Endodermal cell (in vitro differentiated cells): ENCODE measurements around the gene GP1BA. TPM values are rescaled to one million over a fixed set of nuclear protein-coding genes. Genes with fewer than 3 reads are reported as not detected.

Source experiments
- DNase-seq: peaks from one replicate; pipeline ENCODE4 v3.0.0-alpha.2; 2017
- H3K27ac ChIP-seq: 2 replicates; pipeline ENCODE4 v1.5.1; 2013; ENCODE audit warnings: mild to moderate bottlenecking, low read depth, low read length, moderate library complexity
- H3K27me3 ChIP-seq: 2 replicates; pipeline ENCODE4 v1.6.1; 2013; ENCODE audit warnings: mild to moderate bottlenecking, low read length, moderate library complexity; ENCODE audit not compliant: insufficient read depth, control insufficient read depth, poor library complexity, severe bottlenecking
- H3K36me3 ChIP-seq: 2 replicates; pipeline ENCODE4 v1.7.0; 2013; ENCODE audit warnings: mild to moderate bottlenecking, low read length, moderate library complexity; ENCODE audit not compliant: control insufficient read depth, insufficient read depth
- H3K4me1 ChIP-seq: one replicate; pipeline ENCODE4 v1.7.0; 2013; ENCODE audit warnings: low read length; ENCODE audit not compliant: control insufficient read depth, insufficient read depth
- H3K4me3 ChIP-seq: 2 replicates; pipeline ENCODE4 v1.5.1; 2013; ENCODE audit warnings: mild to moderate bottlenecking, low read length, moderate library complexity
- H3K9ac ChIP-seq: 2 replicates; pipeline ENCODE4 v1.6.1; 2013; ENCODE audit warnings: mild to moderate bottlenecking, low read length, moderate library complexity; ENCODE audit not compliant: poor library complexity, severe bottlenecking; ENCODE audit errors: extremely low read depth
- H3K9me3 ChIP-seq: 2 replicates; pipeline ENCODE4 v1.6.1; 2013; ENCODE audit warnings: mild to moderate bottlenecking, low read length, moderate library complexity; ENCODE audit not compliant: control insufficient read depth
- H3K27ac Mint-ChIP-seq: 2 replicates; pipeline ENCODE4 v1.8.0; 2020; ENCODE audit warnings: mixed read lengths
- H3K27me3 Mint-ChIP-seq: 2 replicates; pipeline ENCODE4 v1.8.0; 2021; ENCODE audit warnings: mild to moderate bottlenecking, mixed read lengths; ENCODE audit not compliant: insufficient read depth
- H3K36me3 Mint-ChIP-seq: 2 replicates; pipeline ENCODE4 v1.8.0; 2020; ENCODE audit warnings: low read depth, mixed read lengths
- H3K4me1 Mint-ChIP-seq: 2 replicates; pipeline ENCODE4 v1.8.0; 2020; ENCODE audit warnings: mixed read lengths
- H3K4me3 Mint-ChIP-seq: 2 replicates; pipeline ENCODE4 v1.8.0; 2020; ENCODE audit warnings: mild to moderate bottlenecking, moderate library complexity, mixed read lengths
- H3K9me3 Mint-ChIP-seq: 2 replicates; pipeline ENCODE4 v1.8.0; 2020; ENCODE audit warnings: mild to moderate bottlenecking, mixed read lengths
- CTCF ChIP-seq: fragments of 200-600 bp; sonication (generic); conservative IDR thresholded peaks from 2 replicates; pipeline ENCODE4 v1.5.0; 2021; ENCODE audit warnings: antibody characterized with exemption, mild to moderate bottlenecking
- WGBS, 2 experiments: methylation state at CpG; one replicate each; pipeline versions ENCODE4 v1.1.5 to v1.1.7; 2013; ENCODE audit warnings: missing lambda C conversion rate in 2 of 2, mixed read lengths in 1 of 2; ENCODE audit not compliant: insufficient coverage in 1 of 2, insufficient read length in 1 of 2; 5-methylcytosine and 5-hydroxymethylcytosine counted together
- total RNA-seq, 2 donors: library from RNA; stranded (reverse); fragmentation: NEBNext Ultra II Directional in 1 of 2; extraction: Animal tissue kit (Norgen Biotek cat#: 25700) in 1 of 2; gene quantifications; 2 replicates in 1 of 2; 3 replicates in 1 of 2; pipeline ENCODE4 v1.2.1, GENCODE V29; 2021

Gene GP1BA
- total RNA-seq, 2 donors from 2014 or later: not detected

DNA sequence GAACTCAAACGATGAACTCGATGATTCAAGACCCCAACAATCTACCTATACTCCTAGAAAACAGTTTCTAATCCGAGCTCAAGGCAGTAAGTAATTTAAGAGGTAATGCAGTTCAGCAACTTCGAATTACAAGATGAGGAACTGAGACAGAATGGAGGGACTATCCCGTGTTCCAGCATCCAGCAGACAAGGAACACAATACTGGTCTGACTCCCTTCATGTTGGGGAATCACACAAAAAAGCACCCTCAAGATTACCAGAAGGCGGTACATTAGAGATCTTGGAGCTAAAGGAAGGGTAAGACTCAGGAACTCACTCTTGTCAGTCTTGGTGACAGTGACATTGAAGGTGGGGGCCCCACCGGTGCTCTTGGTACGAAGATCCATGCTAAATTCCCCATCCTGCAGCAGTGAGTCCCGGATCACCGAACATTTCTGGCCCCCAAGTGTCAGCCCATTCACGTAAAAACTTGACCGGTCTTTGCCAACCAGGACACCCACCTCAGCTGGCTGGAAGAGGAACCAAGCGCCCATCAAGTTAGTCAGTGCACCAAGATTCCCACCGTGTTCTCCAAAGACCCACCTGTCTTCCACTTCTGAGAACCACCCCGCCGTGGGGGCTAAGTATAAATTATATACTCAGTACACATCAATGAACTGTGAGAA lies 14.4 kb downstream of the GP1BA start:
- H3K27ac ChIP-seq: peak overlapping the region; percentile 7
- no peak for TF ChIP-seq CTCF
- Mint-ChIP-seq H3K27ac (peak overlapping the region; percentile 87), H3K4me1 (peaks cover 32% of the 10 kb centered on the region), H3K36me3 (peaks cover 46% of the 10 kb centered on the region), H3K4me3 (peak overlapping the region; percentile 93), H3K27me3 (no peaks in the 10 kb centered on the region), H3K9me3 (no peaks in the 10 kb centered on the region)
- 42 to 63% methylated on average over 10 to 16 of the region's 16 CpGs for WGBS, 2 experiments
- peak overlapping the region; percentile 91 for H3K4me3 ChIP-seq
- no peak for DNase-seq
- no peaks in the 10 kb centered on the region for H3K9me3 ChIP-seq
- H3K9ac ChIP-seq: peak overlapping the region; percentile 85
- peaks cover 15% of the 10 kb centered on the region for H3K4me1 ChIP-seq
- H3K27me3 ChIP-seq: no peaks in the 10 kb centered on the region
- peaks cover 47% of the 10 kb centered on the region for H3K36me3 ChIP-seq

GRCh38 chr17:4947010-4947410 lies 14.9 kb downstream of the GP1BA start:
- no peaks in the 10 kb centered on the region for H3K27me3 Mint-ChIP-seq
- peaks cover 42% of the 10 kb centered on the region for H3K36me3 Mint-ChIP-seq

GRCh38 chr17:4947411-4948165 lies 15.5 kb downstream of the GP1BA start:
- TF ChIP-seq CTCF: no peak

More at GRCh38 chr17:4947010-4947410, 14.9 kb downstream of the GP1BA start:
- DNase-seq: no peak
- Histone ChIP-seq H3K9me3 (no peaks in the 10 kb centered on the region), H3K9ac (peak overlapping the region; percentile 85), H3K4me1 (peaks cover 19% of the 10 kb centered on the region), H3K27me3 (no peaks in the 10 kb centered on the region), H3K36me3 (peaks cover 44% of the 10 kb centered on the region), H3K4me3 (peak overlapping the region; percentile 91), H3K27ac (no peak overlapping the region)
- Mint-ChIP-seq H3K4me1 (peaks cover 37% of the 10 kb centered on the region), H3K4me3 (peak overlapping the region; percentile 93), H3K27ac (peak overlapping the region; percentile 87), H3K9me3 (no peaks in the 10 kb centered on the region)
- TF ChIP-seq CTCF: no peak
- 3% methylated on average over 6 of the region's 7 CpGs; no CpG with 5 or more reads in 1 of the 2 experiments for WGBS, 2 experiments

More at GRCh38 chr17:4947411-4948165, 15.5 kb downstream of the GP1BA start:
- WGBS, 2 experiments: 0% methylated on average over 2 to 49 of the region's 56 CpGs
- peak overlapping the region; percentile 94 for H3K27ac Mint-ChIP-seq
- DNase-seq: peak; percentile 85
- peak overlapping the region; percentile 91 for H3K4me3 ChIP-seq
- H3K36me3 Mint-ChIP-seq: peaks cover 36% of the 10 kb centered on the region
- H3K4me3 Mint-ChIP-seq: peak overlapping the region; percentile 93
- H3K27me3 ChIP-seq: no peaks in the 10 kb centered on the region
- peaks cover 39% of the 10 kb centered on the region for H3K36me3 ChIP-seq
- H3K9me3 ChIP-seq: no peaks in the 10 kb centered on the region
- H3K27ac ChIP-seq: peak overlapping the region; percentile 96
- peak overlapping the region; percentile 85 for H3K9ac ChIP-seq
- peaks cover 19% of the 10 kb centered on the region for H3K4me1 ChIP-seq
- H3K4me1 Mint-ChIP-seq: peaks cover 37% of the 10 kb centered on the region
- no peaks in the 10 kb centered on the region for H3K9me3 Mint-ChIP-seq
- H3K27me3 Mint-ChIP-seq: no peaks in the 10 kb centered on the region
